Neural progenitor cell (in vitro differentiated cells): ENCODE measurements around the gene RSPO1. TPM values are rescaled to one million over a fixed set of nuclear protein-coding genes. Genes with fewer than 3 reads are reported as not detected.

Source experiments
- DNase-seq: peaks from one replicate; pipeline ENCODE4 v3.0.0-alpha.2; 2016; ENCODE audit warnings: low spot score
- H2AFZ ChIP-seq: fragments of 200-600 bp; sonication (generic); replicated peaks from 2 replicates; pipeline ENCODE4 v1.6.1; 2016; ENCODE audit warnings: antibody characterized with exemption
- H3F3A ChIP-seq: fragments of 200-600 bp; sonication (generic); 2 replicates; pipeline ENCODE4 v1.6.1; 2016; ENCODE audit warnings: antibody characterized with exemption, low read depth
- H3K27ac ChIP-seq: fragments of 200-600 bp; sonication (generic); 2 replicates; pipeline ENCODE4 v1.5.1; 2016; ENCODE audit warnings: mild to moderate bottlenecking
- H3K27me3 ChIP-seq: fragments of 200-600 bp; sonication (generic); 2 replicates; pipeline ENCODE4 v1.6.1; 2016; ENCODE audit warnings: mild to moderate bottlenecking, moderate library complexity
- H3K36me3 ChIP-seq: fragments of 200-600 bp; sonication (generic); 2 replicates; pipeline ENCODE4 v1.5.1; 2016
- H3K4me1 ChIP-seq: fragments of 200-600 bp; sonication (generic); 2 replicates; pipeline ENCODE4 v1.6.1; 2016; ENCODE audit warnings: mixed run types
- H3K4me2 ChIP-seq: fragments of 200-600 bp; sonication (generic); 2 replicates; pipeline ENCODE4 v1.6.1; 2016
- H3K4me3 ChIP-seq: fragments of 200-600 bp; sonication (generic); 2 replicates; pipeline ENCODE4 v1.5.1; 2016
- H3K79me2 ChIP-seq: fragments of 200-600 bp; sonication (generic); 2 replicates; pipeline ENCODE4 v1.6.1; 2016; ENCODE audit warnings: low read depth
- H3K9ac ChIP-seq: fragments of 200-600 bp; sonication (generic); 2 replicates; pipeline ENCODE4 v1.6.1; 2016
- H3K9me3 ChIP-seq: fragments of 200-600 bp; sonication (generic); 2 replicates; pipeline ENCODE4 v1.5.1; 2016; ENCODE audit warnings: low read depth
- H4K20me1 ChIP-seq: fragments of 200-600 bp; sonication (generic); 2 replicates; pipeline ENCODE4 v1.6.1; 2016; ENCODE audit warnings: low read depth
- H3K27ac Mint-ChIP-seq: 3 replicates; pipeline ENCODE4 v1.8.0; 2021; ENCODE audit warnings: mixed read lengths
- H3K27me3 Mint-ChIP-seq: 2 replicates; pipeline ENCODE4 v1.8.0; 2022; ENCODE audit warnings: low read depth, mild to moderate bottlenecking, inconsistent platforms, moderate library complexity, mixed read lengths; ENCODE audit not compliant: insufficient read depth
- H3K36me3 Mint-ChIP-seq: 3 replicates; pipeline ENCODE4 v1.8.0; 2021; ENCODE audit warnings: mixed read lengths
- H3K4me1 Mint-ChIP-seq: 3 replicates; pipeline ENCODE4 v1.8.0; 2021; ENCODE audit warnings: mixed read lengths
- H3K4me3 Mint-ChIP-seq: 3 replicates; pipeline ENCODE4 v1.8.0; 2021; ENCODE audit warnings: mild to moderate bottlenecking, moderate library complexity, mixed read lengths
- H3K9me3 Mint-ChIP-seq: 3 replicates; pipeline ENCODE4 v1.8.0; 2020; ENCODE audit warnings: mixed read lengths
- CTCF ChIP-seq: fragments of 200-600 bp; sonication (generic); IDR thresholded peaks from 2 replicates; pipeline ENCODE4 v1.5.1; 2017; ENCODE audit warnings: antibody characterized with exemption, mild to moderate bottlenecking
- EZH2 ChIP-seq: fragments of 200-600 bp; sonication (generic); IDR thresholded peaks from 2 replicates; pipeline ENCODE4 v1.6.1; 2017; ENCODE audit warnings: antibody characterized with exemption, mild to moderate bottlenecking, moderate library complexity
- EZH2phosphoT487 ChIP-seq: fragments of 200-600 bp; sonication (generic); IDR thresholded peaks from 2 replicates; pipeline ENCODE4 v1.6.1; 2017; ENCODE audit warnings: antibody characterized with exemption
- total RNA-seq: library from RNA; depleted of rRNA; stranded (reverse); fragments of >200 nt; gene quantifications from 2 replicates; pipeline ENCODE4 v1.2.3, GENCODE V29; 2015; ENCODE audit warnings: low replicate concordance

RSPO1 gene
- total RNA-seq, 1 donor from 2014 or later = 0.67 TPM

- Histone ChIP-seq H3K4me1 (no peaks in the 10 kb centered on the region), H4K20me1 (no peaks in the 10 kb centered on the region), H3K9ac (no peak overlapping the region), H3K79me2 (no peaks in the 10 kb centered on the region), H2AFZ (no peak overlapping the region), H3K9me3 (no peaks in the 10 kb centered on the region), H3K27ac (no peak overlapping the region), H3K4me3 (no peak overlapping the region), H3K4me2 (no peak overlapping the region), H3K27me3 (no peaks in the 10 kb centered on the region), H3K36me3 (peaks cover 6% of the 10 kb centered on the region), H3F3A (peaks cover 12% of the 10 kb centered on the region)
- Mint-ChIP-seq H3K9me3 (no peaks in the 10 kb centered on the region), H3K36me3 (peaks cover 13% of the 10 kb centered on the region), H3K27me3 (peaks cover 4% of the 10 kb centered on the region), H3K27ac (peak overlapping the region; percentile 35), H3K4me3 (no peak overlapping the region), H3K4me1 (peaks cover 18% of the 10 kb centered on the region)
- no peak for DNase-seq
- TF ChIP-seq EZH2 = no peak
- TF ChIP-seq EZH2phosphoT487 = no peak
- no peak for TF ChIP-seq CTCF
These were observed 46.2 kb upstream of the RSPO1 start for GRCh38 chr1:37680933-37681332.

GRCh38 chr1:37677808-37678207 lies 43.1 kb upstream of the RSPO1 start:
- no peaks in the 10 kb centered on the region for H3K9me3 Mint-ChIP-seq
- Histone ChIP-seq H2AFZ (no peak overlapping the region), H3K9ac (no peak overlapping the region), H3K9me3 (no peaks in the 10 kb centered on the region), H3K27me3 (no peaks in the 10 kb centered on the region), H4K20me1 (no peaks in the 10 kb centered on the region), H3K79me2 (no peaks in the 10 kb centered on the region), H3K4me3 (no peak overlapping the region), H3K4me1 (no peaks in the 10 kb centered on the region), H3K27ac (no peak overlapping the region), H3K36me3 (peaks cover 6% of the 10 kb centered on the region), H3F3A (peaks cover 4% of the 10 kb centered on the region), H3K4me2 (no peak overlapping the region)
- peaks cover 24% of the 10 kb centered on the region for H3K4me1 Mint-ChIP-seq
- peaks cover 7% of the 10 kb centered on the region for H3K36me3 Mint-ChIP-seq
- TF ChIP-seq EZH2 (no peak), CTCF (no peak), EZH2phosphoT487 (no peak)
- H3K27ac Mint-ChIP-seq = no peak overlapping the region
- DNase-seq = no peak
- no peak overlapping the region for H3K4me3 Mint-ChIP-seq
- peaks cover 2% of the 10 kb centered on the region for H3K27me3 Mint-ChIP-seq

GRCh38 chr1:37677143-37677439 lies 42.4 kb upstream of the RSPO1 start:
- peaks cover 4% of the 10 kb centered on the region for H3K27me3 Mint-ChIP-seq
- H3K27ac Mint-ChIP-seq = no peak overlapping the region

More at GRCh38 chr1:37677143-37677439, 42.4 kb upstream of the RSPO1 start:
- no peaks in the 10 kb centered on the region for H3K9me3 Mint-ChIP-seq
- Histone ChIP-seq H3K27ac (no peak overlapping the region), H3K9me3 (no peaks in the 10 kb centered on the region), H3K79me2 (no peaks in the 10 kb centered on the region), H3K4me1 (no peaks in the 10 kb centered on the region), H4K20me1 (no peaks in the 10 kb centered on the region), H3K27me3 (peaks cover 7% of the 10 kb centered on the region), H2AFZ (no peak overlapping the region), H3K36me3 (peaks cover 6% of the 10 kb centered on the region), H3K4me2 (no peak overlapping the region), H3K9ac (peak overlapping the region; percentile 27), H3F3A (no peaks in the 10 kb centered on the region), H3K4me3 (no peak overlapping the region)
- DNase-seq = no peak
- no peak overlapping the region for H3K4me3 Mint-ChIP-seq
- no peak for TF ChIP-seq CTCF
- peaks cover 7% of the 10 kb centered on the region for H3K36me3 Mint-ChIP-seq
- peaks cover 28% of the 10 kb centered on the region for H3K4me1 Mint-ChIP-seq
